Stimulated activated CD8-positive, alpha-beta memory T cell treated with anti-CD3 and anti-CD28 coated beads, Interleukin-7, amount 100 ng/mL, for 4 hours (primary cell): Measurements from ENCODE around the gene NBPF1.
"Not testable (repeated sequence)": the region's sequence is repeated elsewhere in the genome, so short reads cannot be mapped to it uniquely, and the experiment has no call there.

ENCODE experiments used
- DNase-seq, 2 donors: peaks; one replicate each; pipeline ENCODE4 v3.0.0-alpha.2; 2020; ENCODE audit warnings: low read depth in 2 of 2

The NBPF1 gene

DNA sequence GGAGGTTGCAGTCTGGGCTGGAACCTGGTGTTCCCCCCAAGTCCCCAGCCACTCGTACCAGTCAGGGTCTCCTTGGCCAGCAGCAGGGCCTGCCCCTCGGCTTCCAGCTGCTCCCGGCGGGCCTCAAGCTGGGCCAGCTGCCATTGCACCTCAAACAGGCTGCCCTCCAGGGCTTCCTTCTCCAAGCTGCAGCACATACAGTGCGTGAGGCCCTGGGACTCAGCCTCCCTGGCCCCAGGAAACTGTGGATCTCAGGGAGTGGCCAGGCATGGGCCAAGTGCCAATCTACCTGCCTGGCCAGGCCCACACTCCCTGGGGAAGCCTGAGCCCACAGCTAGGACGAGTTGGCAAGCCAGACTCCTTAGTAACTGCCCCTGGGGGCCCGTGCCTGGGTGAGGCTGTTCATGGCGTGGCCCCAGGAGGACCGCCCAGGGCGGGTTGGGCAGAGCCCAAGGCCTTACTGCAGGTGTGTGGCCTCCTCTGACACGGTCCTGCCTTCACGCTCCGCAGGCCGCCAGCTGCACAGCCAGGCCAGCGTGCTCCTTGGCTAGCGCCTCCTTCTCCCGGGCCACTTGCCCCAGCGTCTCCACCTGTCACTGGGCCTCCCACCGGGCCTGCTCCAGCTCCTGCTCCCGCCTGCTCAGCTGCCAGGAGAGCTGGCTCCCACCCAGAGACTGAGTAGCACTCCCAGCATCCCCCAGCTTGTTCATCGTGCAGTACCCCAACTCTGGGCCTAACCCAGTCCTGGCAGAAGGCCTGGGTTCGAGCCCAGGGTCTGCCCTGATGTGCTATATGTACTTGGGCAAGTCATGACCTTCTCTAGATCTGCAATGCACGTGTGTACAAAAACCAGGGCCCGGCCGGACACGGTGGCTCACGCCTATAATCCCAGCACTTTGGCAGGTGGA, 10.7 kb upstream of the NBPF1 start:
- DNase-seq: not testable (repeated sequence)

GRCh38 chr1:16623337-16623736, 10.0 kb upstream of the NBPF1 start:
- not testable (repeated sequence) for DNase-seq

GRCh38 chr1:16621681-16622315, 8.4 kb upstream of the NBPF1 start:
- DNase-seq: not testable (repeated sequence)

- DNase-seq: no peak
These were observed 7.9 kb upstream of the NBPF1 start for GRCh38 chr1:16621300-16621658.

- not testable (repeated sequence) for DNase-seq
These were observed 6.6 kb upstream of the NBPF1 start for GRCh38 chr1:16619803-16620501.

DNA sequence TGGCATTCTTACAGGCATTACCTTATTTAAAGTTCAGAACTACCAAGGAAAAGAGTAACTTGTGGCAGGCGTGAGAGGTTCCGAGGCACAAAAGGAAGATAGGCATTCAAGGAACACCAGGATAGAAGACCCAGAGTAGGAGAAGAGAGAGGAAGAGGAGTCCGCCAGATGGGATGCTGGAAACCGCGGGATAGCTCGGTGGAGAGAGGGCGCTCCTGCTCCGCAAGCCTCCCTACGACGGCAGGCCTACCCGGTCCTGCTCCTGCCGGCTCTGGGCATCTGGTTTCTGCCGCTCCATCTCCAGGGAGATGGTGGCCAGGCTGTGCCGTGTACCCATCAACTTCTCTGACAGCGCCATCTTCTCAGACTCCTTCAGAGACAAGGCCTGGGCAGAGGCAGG, 5.4 kb upstream of the NBPF1 start:
- no peak for DNase-seq

- no peak for DNase-seq
These were observed 4.6 kb upstream of the NBPF1 start for GRCh38 chr1:16617778-16618580.

- no peak for DNase-seq
These were observed 3.8 kb upstream of the NBPF1 start for GRCh38 chr1:16617114-16617631.

DNA sequence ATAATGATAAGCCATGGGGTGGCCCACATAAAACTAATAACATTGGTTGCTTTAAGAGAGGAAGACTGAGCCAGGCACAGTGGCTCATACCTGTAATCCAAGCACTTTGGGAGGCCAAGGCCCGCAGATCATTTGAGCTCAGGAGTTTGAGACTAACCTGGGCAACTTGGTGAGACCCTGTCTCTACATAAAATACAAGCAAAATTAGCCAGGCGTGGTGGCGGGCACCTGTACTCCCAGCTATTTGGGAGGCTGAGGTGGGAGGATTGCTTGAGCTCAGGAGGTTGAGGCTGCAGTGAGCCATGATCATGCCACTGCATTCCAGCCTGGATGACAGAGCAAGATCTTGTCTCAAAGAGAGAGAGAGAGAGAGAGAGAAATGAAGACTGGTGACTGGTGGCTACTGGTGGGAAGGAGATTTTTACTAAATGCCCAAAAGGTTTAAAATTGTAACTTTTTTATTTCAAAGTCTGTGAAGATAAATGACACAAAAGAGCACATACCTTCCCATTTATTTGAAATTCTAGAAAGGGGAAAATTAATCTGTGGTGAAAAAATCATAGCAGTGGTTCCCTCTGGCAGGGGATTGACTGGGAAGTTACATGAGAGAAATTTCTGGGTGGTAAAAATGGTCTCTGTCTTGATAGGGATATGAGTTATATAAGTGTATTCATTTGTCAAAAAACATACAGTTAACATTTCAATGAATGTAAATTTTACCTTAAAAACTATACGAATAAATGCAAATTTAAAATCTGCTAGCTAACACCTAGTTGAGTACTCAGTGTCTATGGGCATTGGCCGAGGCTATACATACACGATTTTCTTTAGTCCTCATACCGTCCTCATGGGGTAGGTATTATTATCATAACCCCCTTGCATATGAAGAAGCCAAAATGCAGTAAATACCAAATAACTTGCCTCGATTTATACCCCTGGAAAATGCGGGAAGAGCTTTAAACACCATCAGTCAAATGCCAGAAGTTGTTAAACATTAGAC, 2.2 kb upstream of the NBPF1 start:
- no peak for DNase-seq

- no peak for DNase-seq
These were observed 1.2 kb upstream of the NBPF1 start for GRCh38 chr1:16614361-16615252.

DNA sequence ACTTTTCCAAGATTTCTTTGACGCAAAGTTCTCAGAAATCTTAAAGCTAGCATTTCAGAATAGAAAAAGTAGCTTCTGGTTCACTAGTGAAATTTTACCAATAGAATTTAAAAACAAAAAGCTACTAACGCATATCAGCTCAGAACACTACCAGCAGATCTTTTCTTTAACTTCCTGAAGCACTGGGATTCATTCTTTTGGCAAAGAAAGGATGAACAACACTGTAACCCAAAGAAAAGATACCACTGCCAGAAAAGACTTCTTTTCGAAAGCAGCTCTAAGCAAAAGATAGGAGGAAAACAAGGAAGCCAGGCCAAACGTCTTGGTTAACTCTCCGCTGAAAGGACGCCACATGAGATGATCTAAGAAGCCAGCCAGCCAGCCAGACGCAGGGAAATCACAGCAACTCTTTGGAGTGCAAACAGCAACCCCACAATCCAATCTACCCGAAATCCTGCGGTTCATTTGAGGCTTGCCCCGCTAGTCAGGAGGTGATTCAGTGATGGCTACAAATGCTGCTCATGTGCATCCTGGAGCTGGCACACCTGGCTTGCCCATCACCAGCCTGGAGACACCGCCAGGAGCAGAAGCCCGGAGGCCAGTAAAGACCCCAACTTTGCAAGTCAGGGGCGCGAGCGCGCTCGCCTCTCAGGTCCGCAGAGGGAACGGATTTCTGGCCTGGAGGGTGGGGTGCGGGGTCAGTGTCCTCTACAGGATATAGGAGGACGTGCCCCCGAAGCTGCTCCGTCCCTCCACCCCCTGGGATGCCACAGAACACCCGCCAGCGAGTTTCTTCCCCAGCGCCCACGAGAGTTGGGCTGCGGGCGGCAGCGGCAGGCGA, 812 bp downstream of the NBPF1 start:
- DNase-seq: no peak

DNA sequence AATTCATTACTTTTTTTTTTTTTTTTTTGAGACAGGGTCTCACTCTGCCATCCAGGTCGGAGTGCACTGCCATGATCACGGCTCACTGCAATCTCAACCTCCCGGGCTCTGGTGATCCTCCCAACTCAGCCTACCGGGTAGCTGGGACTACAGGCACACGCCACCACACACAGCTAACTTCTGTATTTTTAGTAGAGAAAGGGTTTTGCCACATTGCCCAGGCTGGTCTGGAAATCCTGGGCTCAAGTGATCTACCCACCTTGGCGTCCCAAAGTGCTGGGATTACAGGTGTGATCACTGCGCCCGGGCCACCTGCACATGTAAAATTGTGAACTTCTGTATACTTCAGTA, 1.4 kb downstream of the NBPF1 start:
- not testable (repeated sequence) for DNase-seq

DNA sequence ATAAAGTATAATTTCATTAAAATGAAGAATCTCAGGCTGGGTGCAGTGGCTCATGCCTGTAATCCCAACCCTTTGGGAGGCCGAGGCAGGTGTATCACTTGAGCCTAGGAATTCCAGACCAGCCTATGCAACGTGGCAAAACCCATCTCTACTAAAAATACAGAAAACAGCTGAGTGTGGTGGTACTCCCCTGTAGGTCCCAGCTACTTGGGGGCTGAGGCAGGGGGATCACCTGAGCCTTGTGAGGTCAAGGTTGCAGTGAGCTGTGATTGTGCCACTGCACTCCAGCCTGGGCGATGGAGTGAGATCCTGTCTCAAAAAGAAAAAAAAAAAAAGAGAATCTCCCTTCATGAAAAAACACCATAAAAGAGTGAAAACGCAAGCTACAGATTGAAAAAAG, 2.2 kb downstream of the NBPF1 start:
- DNase-seq: not testable (repeated sequence)

DNA sequence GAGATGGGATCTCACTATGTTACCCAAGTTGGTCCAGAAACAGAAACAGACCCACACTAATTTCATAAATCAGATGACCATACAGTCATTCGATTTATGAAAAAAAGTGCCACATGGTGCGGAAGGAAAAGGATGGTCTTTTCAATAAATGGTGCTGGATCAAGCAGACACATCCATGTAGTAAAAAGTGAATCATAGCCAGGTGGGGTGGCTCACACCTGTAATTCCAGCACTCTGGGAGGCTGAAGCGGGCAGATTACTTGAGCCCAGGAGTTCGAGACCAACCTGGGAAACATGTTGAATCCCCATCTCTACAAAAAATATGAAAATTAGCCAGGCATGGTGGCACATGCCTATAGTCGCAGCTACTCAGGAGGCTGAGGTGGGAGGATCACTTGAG, 2.8 kb downstream of the NBPF1 start:
- DNase-seq: not testable (repeated sequence)

DNA sequence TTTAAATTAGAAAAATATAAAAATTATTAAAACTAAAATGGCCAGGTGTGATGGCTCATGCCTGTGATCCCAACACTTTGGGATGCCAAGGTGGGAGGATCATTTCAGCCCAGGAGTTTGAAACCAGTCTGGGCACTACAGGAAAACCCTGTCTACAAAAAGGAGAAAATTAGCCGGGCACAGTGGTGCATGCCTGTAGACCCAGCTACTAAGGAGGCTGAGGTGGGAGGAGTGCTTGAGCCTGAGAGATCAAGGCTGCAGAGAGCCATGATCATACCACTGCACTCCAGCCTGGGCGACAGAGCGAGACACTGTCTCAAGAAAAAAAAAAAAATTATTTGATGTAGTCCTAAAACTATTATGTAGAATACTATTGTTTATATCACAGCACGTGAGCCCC, 3.6 kb downstream of the NBPF1 start:
- DNase-seq: not testable (repeated sequence)

- DNase-seq: no peak
These were observed 4.4 kb downstream of the NBPF1 start for GRCh38 chr1:16608838-16609560.
